ENCODE measurements around the gene CPLX3. TPM values are rescaled to one million over a fixed set of nuclear protein-coding genes. Genes with fewer than 3 reads are reported as not detected.

The CPLX3 gene
- total RNA-seq, 1 donor from 2014 or later: not detected

DNA sequence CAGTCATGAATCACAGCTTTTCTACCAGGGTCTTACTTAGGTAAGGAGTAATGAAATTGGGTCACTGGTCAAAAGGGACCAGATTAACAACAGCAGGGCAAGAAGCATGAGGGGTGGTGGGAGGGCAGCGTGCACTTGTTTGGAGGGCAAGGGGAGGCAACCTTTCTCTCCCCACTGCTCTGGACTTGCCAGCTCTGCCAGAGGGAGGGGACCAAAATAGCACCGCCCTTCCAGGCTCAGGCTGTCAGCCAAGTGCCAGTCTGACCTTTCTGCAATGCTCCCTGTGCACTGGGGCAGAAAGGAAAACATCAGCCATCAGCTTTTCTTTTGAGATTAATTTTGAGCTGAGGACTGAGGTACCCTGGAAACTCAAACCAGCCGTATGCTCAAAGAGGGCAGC, 21.0 kb downstream of the CPLX3 start:
- no peaks in the 10 kb centered on the region for H3K27me3 Mint-ChIP-seq (ENCODE audit: unreplicated experiment)
- no peak overlapping the region for H3K4me3 Mint-ChIP-seq (ENCODE audit: unreplicated experiment)
- peaks cover 8% of the 10 kb centered on the region for H3K4me1 Mint-ChIP-seq (ENCODE audit: unreplicated experiment)
- no peaks in the 10 kb centered on the region for H3K9me3 Mint-ChIP-seq (ENCODE audit: unreplicated experiment)
- no peak for DNase-seq (ENCODE audit: extremely low spot score, unreplicated experiment)
- peaks cover 33% of the 10 kb centered on the region for H3K36me3 Mint-ChIP-seq (ENCODE audit: unreplicated experiment)
- TF ChIP-seq, protein P1, sequence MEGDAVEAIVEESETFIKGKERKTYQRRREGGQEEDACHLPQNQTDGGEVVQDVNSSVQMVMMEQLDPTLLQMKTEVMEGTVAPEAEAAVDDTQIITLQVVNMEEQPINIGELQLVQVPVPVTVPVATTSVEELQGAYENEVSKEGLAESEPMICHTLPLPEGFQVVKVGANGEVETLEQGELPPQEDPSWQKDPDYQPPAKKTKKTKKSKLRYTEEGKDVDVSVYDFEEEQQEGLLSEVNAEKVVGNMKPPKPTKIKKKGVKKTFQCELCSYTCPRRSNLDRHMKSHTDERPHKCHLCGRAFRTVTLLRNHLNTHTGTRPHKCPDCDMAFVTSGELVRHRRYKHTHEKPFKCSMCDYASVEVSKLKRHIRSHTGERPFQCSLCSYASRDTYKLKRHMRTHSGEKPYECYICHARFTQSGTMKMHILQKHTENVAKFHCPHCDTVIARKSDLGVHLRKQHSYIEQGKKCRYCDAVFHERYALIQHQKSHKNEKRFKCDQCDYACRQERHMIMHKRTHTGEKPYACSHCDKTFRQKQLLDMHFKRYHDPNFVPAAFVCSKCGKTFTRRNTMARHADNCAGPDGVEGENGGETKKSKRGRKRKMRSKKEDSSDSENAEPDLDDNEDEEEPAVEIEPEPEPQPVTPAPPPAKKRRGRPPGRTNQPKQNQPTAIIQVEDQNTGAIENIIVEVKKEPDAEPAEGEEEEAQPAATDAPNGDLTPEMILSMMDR (IDR thresholded peaks at IDR 0.05): no peak
- no peak overlapping the region for H3K27ac Mint-ChIP-seq (ENCODE audit: unreplicated experiment)

DNA sequence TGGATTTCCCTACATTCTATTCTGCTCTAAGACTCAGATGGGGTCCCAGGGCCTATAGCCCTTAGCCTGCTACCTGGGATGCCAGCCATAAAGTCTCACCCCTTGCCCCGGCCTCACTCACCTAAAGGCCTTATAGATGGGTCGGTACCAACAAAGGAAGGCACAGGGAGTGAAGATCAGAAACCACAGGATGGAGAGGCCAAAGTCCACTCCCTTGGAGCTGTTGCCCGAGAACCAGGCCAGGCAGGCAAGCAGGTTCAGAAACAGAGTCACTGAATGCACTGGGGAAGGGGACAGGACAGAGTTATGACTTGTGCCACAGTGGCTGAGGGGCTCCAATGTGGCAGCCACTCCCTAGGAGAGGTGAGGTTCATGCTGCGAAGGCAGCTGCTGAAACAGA, 24.0 kb downstream of the CPLX3 start:
- Mint-ChIP-seq H3K36me3 (ENCODE audit: unreplicated experiment) (peaks cover 34% of the 10 kb centered on the region), H3K9me3 (ENCODE audit: unreplicated experiment) (no peaks in the 10 kb centered on the region), H3K27ac (ENCODE audit: unreplicated experiment) (no peak overlapping the region), H3K27me3 (ENCODE audit: unreplicated experiment) (no peaks in the 10 kb centered on the region), H3K4me1 (ENCODE audit: unreplicated experiment) (no peaks in the 10 kb centered on the region), H3K4me3 (ENCODE audit: unreplicated experiment) (no peak overlapping the region)
- no peak for DNase-seq (ENCODE audit: extremely low spot score, unreplicated experiment)
- TF ChIP-seq, protein P1 (IDR thresholded peaks at IDR 0.05): no peak

- DNase-seq (ENCODE audit: extremely low spot score, unreplicated experiment): no peak
- Mint-ChIP-seq H3K4me1 (ENCODE audit: unreplicated experiment) (peaks cover 3% of the 10 kb centered on the region), H3K4me3 (ENCODE audit: unreplicated experiment) (no peak overlapping the region), H3K27ac (ENCODE audit: unreplicated experiment) (no peak overlapping the region), H3K9me3 (ENCODE audit: unreplicated experiment) (no peaks in the 10 kb centered on the region), H3K36me3 (ENCODE audit: unreplicated experiment) (peaks cover 30% of the 10 kb centered on the region), H3K27me3 (ENCODE audit: unreplicated experiment) (no peaks in the 10 kb centered on the region)
- TF ChIP-seq, protein P1 (IDR thresholded peaks at IDR 0.05): no peak
These were observed 25.5 kb downstream of the CPLX3 start for GRCh38 chr15:74851960-74852359.

- no peak overlapping the region for H3K4me3 Mint-ChIP-seq (ENCODE audit: unreplicated experiment)
- peaks cover 3% of the 10 kb centered on the region for H3K4me1 Mint-ChIP-seq (ENCODE audit: unreplicated experiment)
- peaks cover 17% of the 10 kb centered on the region for H3K36me3 Mint-ChIP-seq (ENCODE audit: unreplicated experiment)
- H3K27ac Mint-ChIP-seq (ENCODE audit: unreplicated experiment): no peak overlapping the region
- H3K27me3 Mint-ChIP-seq (ENCODE audit: unreplicated experiment): no peaks in the 10 kb centered on the region
- no peaks in the 10 kb centered on the region for H3K9me3 Mint-ChIP-seq (ENCODE audit: unreplicated experiment)
- no peak for DNase-seq (ENCODE audit: extremely low spot score, unreplicated experiment)
- TF ChIP-seq, protein P1 (IDR thresholded peaks at IDR 0.05): no peak
These were observed 28.1 kb downstream of the CPLX3 start for GRCh38 chr15:74854453-74855022.

DNA sequence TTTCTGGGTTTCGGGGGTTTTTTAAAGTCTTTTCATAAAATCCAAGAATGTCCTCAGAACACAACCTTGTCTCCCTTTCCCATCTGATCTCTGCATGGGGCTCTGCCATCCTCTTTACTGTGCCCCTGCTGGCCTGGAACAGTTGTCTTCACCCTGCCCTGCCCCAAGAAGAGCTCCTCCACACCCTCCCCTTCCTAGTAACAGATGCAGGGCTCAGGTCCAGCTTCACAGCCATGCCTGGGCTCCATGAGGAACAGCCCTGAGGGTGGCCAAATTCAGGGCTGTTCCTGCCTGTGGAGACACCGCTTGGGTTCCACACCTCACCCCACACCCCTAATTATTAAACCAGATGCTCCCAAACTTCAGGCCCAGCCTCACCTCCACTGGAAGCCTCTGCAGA, 29.4 kb downstream of the CPLX3 start:
- peaks cover 3% of the 10 kb centered on the region for H3K4me1 Mint-ChIP-seq (ENCODE audit: unreplicated experiment)
- no peaks in the 10 kb centered on the region for H3K9me3 Mint-ChIP-seq (ENCODE audit: unreplicated experiment)
- TF ChIP-seq, protein P1 (IDR thresholded peaks at IDR 0.05): no peak
- no peaks in the 10 kb centered on the region for H3K27me3 Mint-ChIP-seq (ENCODE audit: unreplicated experiment)
- DNase-seq (ENCODE audit: extremely low spot score, unreplicated experiment): no peak
- H3K4me3 Mint-ChIP-seq (ENCODE audit: unreplicated experiment): no peak overlapping the region
- no peak overlapping the region for H3K27ac Mint-ChIP-seq (ENCODE audit: unreplicated experiment)
- H3K36me3 Mint-ChIP-seq (ENCODE audit: unreplicated experiment): peaks cover 10% of the 10 kb centered on the region
